HTERT RPE-1 (cell line): ENCODE results near the gene CAST.
"Not testable (repeated sequence)": the region's sequence is repeated elsewhere in the genome, so short reads cannot be mapped to it uniquely, and the experiment has no call there.

Experiments used
- in situ Hi-C: fragments of 300-500 bp; cut with MboI; formaldehyde crosslinking; loops from 4 replicates; pipeline ENCODE4 v1.14.3; 2020; ENCODE audit warnings: low sequenced_read_pairs

The CAST gene

GRCh38 chr5:96772111-96772510, 109.9 kb downstream of the CAST start:
- in situ Hi-C loops = no loop called here

GRCh38 chr5:96772542-96772941, 110.4 kb downstream of the CAST start:
- in situ Hi-C loops = no loop called here

DNA sequence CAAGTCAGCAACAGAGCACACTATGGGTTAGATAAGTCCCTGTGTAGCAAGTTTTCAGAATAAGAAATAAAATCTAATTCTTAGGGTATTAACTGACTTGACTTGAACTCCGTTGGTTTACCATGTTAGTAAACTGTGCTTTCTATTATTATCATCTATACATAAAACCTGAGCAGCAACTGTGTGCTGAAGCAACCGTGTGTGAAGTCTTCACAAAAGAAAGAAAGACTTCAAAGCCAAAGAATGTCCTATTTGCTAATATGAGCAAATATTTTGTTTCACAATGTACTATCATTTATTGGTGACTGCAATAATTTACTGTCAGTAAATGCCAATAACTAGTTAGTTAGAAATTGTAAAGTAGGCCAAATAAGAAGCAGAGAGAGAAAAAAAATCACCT, 112.9 kb downstream of the CAST start:
- in situ Hi-C loops = no loop called here

- in situ Hi-C loops = no loop called here
Observed at GRCh38 chr5:96775689-96776088, 113.5 kb downstream of the CAST start.

DNA sequence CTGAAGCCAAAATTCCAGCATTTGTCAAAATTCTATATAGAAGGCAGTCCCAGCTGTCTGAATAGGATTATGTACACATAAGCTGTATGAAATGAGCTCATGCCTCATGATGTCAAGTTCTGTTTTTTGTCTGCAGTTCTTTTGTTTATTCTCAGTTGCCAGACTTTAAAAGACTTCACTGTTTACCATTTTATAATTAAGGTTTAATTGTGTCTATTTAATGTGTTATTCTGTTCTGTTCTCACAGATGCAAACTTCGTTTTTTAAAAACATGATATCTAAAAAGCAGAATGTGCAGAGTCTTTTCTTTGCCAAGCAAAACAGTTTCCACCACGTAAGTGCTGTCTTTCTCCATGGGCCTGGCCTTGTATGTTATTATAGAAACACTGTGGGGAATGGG, 114.4 kb downstream of the CAST start:
- in situ Hi-C loops = no loop called here

DNA sequence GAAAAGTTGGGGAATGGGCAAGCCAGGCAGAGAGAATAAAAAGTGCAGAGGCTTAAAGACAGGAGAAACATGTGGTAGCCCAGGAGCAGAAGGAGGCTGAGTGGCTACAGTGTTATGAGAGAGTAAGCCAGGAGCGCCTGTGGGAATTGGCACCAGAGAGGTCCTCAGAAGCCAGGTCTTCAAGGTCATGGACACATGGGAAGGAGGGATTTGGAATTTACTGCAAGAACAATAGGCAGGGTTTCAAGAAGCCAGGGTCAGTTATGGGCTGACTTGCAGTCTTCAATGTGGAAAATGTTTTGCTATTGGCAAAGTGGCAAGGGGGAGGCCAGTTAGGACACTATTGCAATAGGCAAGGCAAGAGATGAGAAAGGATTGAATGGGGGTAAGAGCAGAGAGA, 116.2 kb downstream of the CAST start:
- in situ Hi-C loops = no loop called here

DNA sequence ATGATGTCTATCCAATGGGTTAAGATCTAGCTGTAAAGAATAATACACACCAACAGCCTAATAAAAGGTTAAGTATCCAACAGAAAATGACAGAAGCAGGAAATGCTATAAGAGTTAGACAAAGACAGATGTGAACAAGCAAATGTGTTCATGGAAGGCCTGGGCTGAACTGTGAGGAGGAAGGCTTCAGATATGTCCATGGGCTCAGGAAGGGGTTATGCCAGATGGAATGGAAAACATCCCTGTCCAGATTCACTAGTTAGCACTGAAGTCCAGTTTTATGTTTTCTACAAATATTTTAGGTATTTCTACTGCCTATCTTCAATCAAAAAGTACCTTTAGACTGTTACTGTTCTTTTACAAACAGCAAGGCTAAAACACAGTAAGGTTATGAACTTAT, 118.5 kb downstream of the CAST start:
- in situ Hi-C loops = no loop called here

GRCh38 chr5:96781031-96781971, 119.1 kb downstream of the CAST start:
- in situ Hi-C loops = no loop called here

DNA sequence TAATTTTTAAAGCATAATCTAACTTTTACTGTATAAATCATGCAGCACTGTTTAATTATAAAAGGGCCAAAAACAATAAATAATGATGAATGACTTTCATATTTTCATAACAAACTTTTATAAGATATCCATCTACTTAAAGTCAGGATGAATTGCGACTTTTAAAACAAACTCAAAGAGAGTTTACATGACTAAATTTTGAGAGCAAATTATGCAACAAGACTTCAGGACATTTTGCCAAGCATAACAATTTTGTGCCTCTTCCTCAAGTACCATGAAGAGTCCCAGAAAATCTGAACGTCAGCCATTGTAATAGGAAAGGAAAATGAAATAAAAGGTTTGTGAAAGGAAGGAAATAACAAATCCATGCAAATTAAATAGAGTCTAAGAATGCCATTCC, 121.2 kb downstream of the CAST start:
- in situ Hi-C loops = no loop called here

DNA sequence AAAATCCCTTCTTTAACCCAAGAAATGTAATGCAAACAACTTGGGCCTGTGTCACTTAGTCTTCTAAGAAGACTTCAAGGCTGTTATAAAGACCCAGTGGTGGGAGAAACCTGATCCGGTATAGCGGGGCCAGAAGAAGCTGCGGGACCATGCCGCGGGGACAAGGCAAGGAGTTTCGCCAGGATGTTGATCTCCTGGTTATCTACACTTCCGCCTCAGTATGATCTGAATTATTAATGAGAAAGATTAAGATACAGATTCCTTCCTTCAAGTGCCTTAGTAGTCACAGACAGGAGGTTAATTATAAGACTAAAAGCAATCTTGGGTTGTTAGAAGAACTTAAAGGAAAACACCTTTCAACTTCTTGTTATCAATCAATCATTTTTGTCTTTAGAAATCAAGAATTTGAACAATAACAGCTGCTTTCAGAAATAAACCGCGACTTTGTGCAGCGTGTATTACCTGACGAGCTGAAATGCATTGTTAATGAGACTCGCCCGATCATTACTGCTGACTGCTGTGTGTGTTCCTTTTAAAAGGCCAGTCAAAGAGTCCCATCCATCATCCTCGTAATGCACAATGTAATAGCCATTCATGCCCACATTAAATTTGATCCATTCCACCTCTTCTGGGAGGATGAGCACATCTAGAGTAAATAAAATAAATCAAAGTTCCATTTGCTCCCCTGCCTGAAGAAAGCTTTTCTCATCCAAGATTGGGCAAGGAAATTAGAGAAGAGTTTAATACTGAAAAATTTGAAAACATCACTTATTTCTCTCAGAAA, 123.3 kb downstream of the CAST start:
- in situ Hi-C loops = no loop called here

GRCh38 chr5:96788112-96788749, 126.1 kb downstream of the CAST start:
- in situ Hi-C loops = no loop called here

- in situ Hi-C loops = no loop called here
Observed at GRCh38 chr5:96789794-96790330, 127.7 kb downstream of the CAST start.

DNA sequence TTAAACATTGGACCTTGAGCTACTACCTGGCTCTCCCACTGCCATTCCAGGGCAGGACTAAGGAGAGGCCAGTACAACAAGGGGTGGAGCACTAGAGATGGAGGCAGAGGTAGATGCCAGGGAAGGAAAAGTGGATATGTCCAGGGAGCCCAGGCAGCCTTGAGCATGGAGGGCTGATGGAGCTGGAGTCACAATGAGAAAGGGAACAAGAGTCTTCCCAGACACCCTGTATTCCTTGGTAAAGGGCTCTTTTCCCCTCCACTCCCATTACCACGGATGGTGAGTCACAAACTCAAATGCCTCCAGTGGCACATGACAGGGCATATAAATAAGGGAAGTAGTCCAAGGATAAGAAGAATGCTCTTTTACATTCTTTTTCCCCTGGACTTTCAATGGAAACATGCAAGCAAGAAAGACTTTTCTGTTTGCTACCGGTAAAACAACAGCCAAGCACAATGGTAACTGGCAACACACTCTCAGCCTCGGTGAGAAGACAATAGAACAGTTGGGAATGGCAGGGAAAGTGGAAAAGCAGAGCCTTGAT, 128.9 kb downstream of the CAST start:
- in situ Hi-C loops = no loop called here

GRCh38 chr5:96794757-96795156, 132.6 kb downstream of the CAST start:
- in situ Hi-C loops = no loop called here

GRCh38 chr5:96795626-96796025, 133.4 kb downstream of the CAST start:
- in situ Hi-C loops = no loop called here

DNA sequence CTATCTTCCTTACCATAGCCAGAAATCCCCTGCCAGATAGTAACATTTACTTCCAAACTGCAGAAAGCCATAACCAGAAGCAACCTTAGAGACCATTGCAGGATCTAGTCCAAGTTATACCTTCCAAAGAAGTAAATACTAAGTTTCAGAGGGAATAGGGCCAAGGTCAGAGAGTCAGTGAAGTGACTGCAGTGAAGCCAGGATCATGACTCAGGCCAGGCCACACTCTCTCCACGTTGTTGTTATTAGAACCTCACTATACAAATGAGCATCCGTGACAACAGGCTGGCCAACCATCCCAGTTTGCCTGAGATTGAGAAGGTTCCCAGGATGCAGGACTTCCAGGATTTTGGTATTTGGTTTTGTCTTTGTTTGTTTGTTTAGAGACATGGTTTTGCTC, 134.3 kb downstream of the CAST start:
- in situ Hi-C loops = no loop called here

DNA sequence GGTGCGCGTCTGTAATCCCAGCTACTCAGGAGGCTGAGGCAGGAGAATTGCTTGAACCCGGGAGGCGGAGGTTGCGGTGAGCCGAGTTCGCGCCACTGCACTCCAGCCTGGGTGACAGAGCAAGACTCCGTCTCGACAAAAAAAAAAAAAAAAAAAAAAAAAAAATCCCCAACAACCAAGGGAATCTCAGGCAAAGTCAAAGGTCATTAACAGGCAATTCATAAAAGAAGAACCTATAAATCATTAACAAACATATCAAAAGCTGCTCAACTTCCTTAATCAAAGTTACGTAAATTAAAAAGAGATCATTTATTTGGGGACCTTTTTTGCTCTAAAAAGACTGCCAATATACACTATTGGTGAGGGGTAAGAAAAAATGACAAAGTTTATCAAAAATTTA, 139.5 kb downstream of the CAST start:
- in situ Hi-C loops = not testable (repeated sequence)

GRCh38 chr5:96807075-96807654, 145.0 kb downstream of the CAST start:
- in situ Hi-C loops = no loop called here

DNA sequence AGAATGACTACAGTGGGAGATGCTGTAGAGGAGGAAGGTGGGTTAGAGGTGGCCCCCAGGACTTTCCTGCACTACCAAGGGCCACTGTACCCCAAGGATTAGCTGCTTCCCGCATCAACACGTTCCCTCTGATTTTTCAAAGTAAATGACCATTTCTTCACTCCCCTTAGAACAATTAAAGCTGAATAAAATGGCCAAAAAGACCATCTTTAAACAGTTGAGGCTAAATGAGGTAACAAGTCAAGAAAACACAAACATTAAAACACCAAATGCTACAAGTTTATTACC, 146.3 kb downstream of the CAST start:
- in situ Hi-C loops = no loop called here

GRCh38 chr5:96808868-96809558, 146.8 kb downstream of the CAST start:
- in situ Hi-C loops = no loop called here
